NB4 (cell line): ENCODE data around the gene SMIM41.

Experiments used
- DNase-seq: peaks from one replicate; pipeline ENCODE4 v3.0.0; 2010; ENCODE audit warnings: low read depth
- H3K4me3 ChIP-seq: one replicate; pipeline ENCODE4 v1.5.1; 2011; ENCODE audit warnings: mild to moderate bottlenecking, low read depth, low read length, moderate library complexity
- CTCF ChIP-seq: IDR thresholded peaks from one replicate; pipeline ENCODE4 v1.5.1; 2012; ENCODE audit warnings: low read depth, low read length
- MAX ChIP-seq: IDR thresholded peaks from 2 replicates; pipeline ENCODE4 v1.6.1; 2011; ENCODE audit warnings: low read depth, low read length
- MYC ChIP-seq: IDR thresholded peaks from 2 replicates; pipeline ENCODE4 v1.6.1; 2011; ENCODE audit warnings: low read depth, low read length
- POLR2A ChIP-seq: IDR thresholded peaks from 2 replicates; pipeline ENCODE4 v1.6.1; 2011; ENCODE audit warnings: mild to moderate bottlenecking; ENCODE audit not compliant: insufficient read length; ENCODE audit errors: extremely low read depth

Gene SMIM41

GRCh38 chr12:52052468-52053186 is 26.9 kb upstream of the SMIM41 start:
- no peak overlapping the region for H3K4me3 ChIP-seq
- TF ChIP-seq POLR2A (no peak), MAX (no peak), MYC (no peak), CTCF (no peak)
- DNase-seq, result no peak

- H3K4me3 ChIP-seq, result no peak overlapping the region
- TF ChIP-seq MYC (no peak), MAX (no peak), CTCF (no peak), POLR2A (no peak)
- no peak for DNase-seq
Observed at GRCh38 chr12:52053536-52054209, 25.8 kb upstream of the SMIM41 start.

GRCh38 chr12:52054231-52054832 is 25.2 kb upstream of the SMIM41 start:
- no peak for DNase-seq

GRCh38 chr12:52054833-52055730 is 24.4 kb upstream of the SMIM41 start:
- TF ChIP-seq POLR2A, result no peak
- TF ChIP-seq MAX, result no peak
- no peak for TF ChIP-seq MYC
- no peak for TF ChIP-seq CTCF
- no peak for DNase-seq
- H3K4me3 ChIP-seq, result no peak overlapping the region

More at GRCh38 chr12:52054231-52054832, 25.2 kb upstream of the SMIM41 start:
- H3K4me3 ChIP-seq, result no peak overlapping the region
- TF ChIP-seq MYC (no peak), CTCF (no peak), MAX (no peak), POLR2A (no peak)

- TF ChIP-seq POLR2A, result no peak
- TF ChIP-seq MYC, result no peak
- TF ChIP-seq MAX, result no peak
- TF ChIP-seq CTCF, result no peak
- DNase-seq, result no peak
- H3K4me3 ChIP-seq, result no peak overlapping the region
Observed at GRCh38 chr12:52055731-52056711, 23.5 kb upstream of the SMIM41 start.
